H1 (cell line): ENCODE data around the gene S100A11. TPM values are rescaled to one million over a fixed set of nuclear protein-coding genes. Genes with fewer than 3 reads are reported as not detected.

ENCODE experiments used
- CTCF ChIA-PET: fragments of 300-600 bp; sonication (Branson Sonifier 250); formaldehyde crosslinking; loops from one replicate; lab custom pipeline; 2021; ENCODE audit not compliant: partially characterized antibody; lab: Charles Lee
- POLR2A ChIA-PET: fragments of 300-600 bp; sonication (Branson Sonifier 250); formaldehyde crosslinking; loops from one replicate; lab custom pipeline; 2021; ENCODE audit warnings: inconsistent platforms; ENCODE audit not compliant: partially characterized antibody; lab: Charles Lee
- DNase-seq, 2 experiments: peaks; one replicate each; pipeline versions ENCODE4 v3.0.0 to v3.0.0-alpha.2; 2010 to 2022; ENCODE audit warnings: low spot score in 2 of 2, low read depth in 1 of 2, mixed read lengths in 1 of 2
- FAIRE-seq: peaks from 2 replicates; lab custom pipeline; 2011; peaks lifted over from hg19 to GRCh38; lab: Jason Lieb, UNC
- H2AFZ ChIP-seq: 2 replicates; pipeline ENCODE4 v1.8.1; 2012; ENCODE audit warnings: low read length, inconsistent platforms
- H2AK5ac ChIP-seq: 2 replicates; pipeline ENCODE4 v1.6.1; 2013; ENCODE audit warnings: low read depth, low read length
- H2BK120ac ChIP-seq: replicated peaks from 2 replicates; pipeline ENCODE3; 2013; ENCODE audit warnings: low read depth, low read length, inconsistent platforms
- H2BK12ac ChIP-seq: 2 replicates; pipeline ENCODE4 v1.6.1; 2013; ENCODE audit warnings: low read depth, low read length
- H2BK15ac ChIP-seq: 2 replicates; pipeline ENCODE4 v1.6.1; 2013; ENCODE audit warnings: low read length
- H2BK20ac ChIP-seq: 2 replicates; pipeline ENCODE4 v1.6.1; 2013; ENCODE audit warnings: low read length
- H2BK5ac ChIP-seq: 2 replicates; pipeline ENCODE4 v1.6.1; 2013; ENCODE audit warnings: low read depth, low read length
- H3K14ac ChIP-seq: 2 replicates; pipeline ENCODE4 v1.6.1; 2013; ENCODE audit warnings: inconsistent platforms; ENCODE audit not compliant: insufficient read length
- H3K18ac ChIP-seq: 2 replicates; pipeline ENCODE4 v1.6.1; 2013; ENCODE audit warnings: low read length; ENCODE audit errors: extremely low read depth
- H3K23ac ChIP-seq: 2 replicates; pipeline ENCODE4 v1.6.1; 2013; ENCODE audit warnings: inconsistent platforms; ENCODE audit not compliant: insufficient read length
- H3K23me2 ChIP-seq: 2 replicates; pipeline ENCODE4 v1.6.1; 2013; ENCODE audit warnings: low read depth, low read length
- H3K27ac ChIP-seq: 2 replicates; pipeline ENCODE4 v1.6.1; 2011; ENCODE audit warnings: low read depth, low read length, inconsistent platforms
- H3K27me3 ChIP-seq, 4 experiments: replicated peaks in 1 of 4; 1 replicate in 1 of 4; 2 replicates in 3 of 4; pipeline versions ENCODE4 v1.6.1 to v1.8.1; 2011 to 2013; ENCODE audit warnings: low read length in 3 of 4, mild to moderate bottlenecking in 3 of 4, inconsistent platforms in 2 of 4, mixed read lengths in 2 of 4, moderate library complexity in 1 of 4; ENCODE audit not compliant: control insufficient read depth in 3 of 4, insufficient read depth in 3 of 4; ENCODE audit errors: extremely low read depth in 1 of 4
- H3K36me3 ChIP-seq, 4 experiments: 2 replicates each; pipeline versions ENCODE4 v1.6.1 to v1.8.1; 2011 to 2013; ENCODE audit warnings: mild to moderate bottlenecking in 4 of 4, low read length in 3 of 4, moderate library complexity in 2 of 4, control low read depth in 1 of 4, inconsistent platforms in 1 of 4; ENCODE audit not compliant: insufficient read depth in 4 of 4, control insufficient read depth in 2 of 4
- H3K4ac ChIP-seq: replicated peaks from 2 replicates; pipeline ENCODE3; 2013; ENCODE audit warnings: low read length, low read depth, mixed read lengths, inconsistent platforms; ENCODE audit not compliant: insufficient read length
- H3K4me1 ChIP-seq, 4 experiments: replicated peaks in 1 of 4; 1 replicate in 1 of 4; 2 replicates in 3 of 4; pipeline versions ENCODE4 v1.6.1 to v1.8.1; 2011 to 2013; ENCODE audit warnings: low read length in 3 of 4, inconsistent platforms in 2 of 4, mixed read lengths in 1 of 4; ENCODE audit not compliant: insufficient read depth in 4 of 4, control insufficient read depth in 3 of 4
- H3K4me2 ChIP-seq, 2 experiments: 2 replicates each; pipeline versions ENCODE4 v1.6.1 to v1.8.1; 2011 to 2013; ENCODE audit warnings: low read depth in 2 of 2, low read length in 2 of 2, control low read depth in 1 of 2, inconsistent platforms in 1 of 2, mild to moderate bottlenecking in 1 of 2; ENCODE audit not compliant: insufficient read depth in 1 of 2
- H3K4me3 ChIP-seq, 4 experiments: fragments of 200-600, 300-600 bp in 1 of 4; sonication (generic), shearing (Covaris generic), sonication (Bioruptor Twin) in 1 of 4; 2 replicates each; pipeline versions ENCODE4 v1.5.1 to v1.8.1; 2011 to 2016; ENCODE audit warnings: low read length in 4 of 4, low read depth in 3 of 4, control low read depth in 2 of 4, inconsistent platforms in 2 of 4, mild to moderate bottlenecking in 2 of 4, mixed read lengths in 1 of 4, moderate library complexity in 1 of 4; ENCODE audit not compliant: insufficient read depth in 2 of 4; ENCODE audit errors: extremely low read depth in 1 of 4
- H3K56ac ChIP-seq: replicated peaks from 2 replicates; pipeline ENCODE3; 2013; ENCODE audit warnings: low read depth, mild to moderate bottlenecking, mixed read lengths, low read length, inconsistent platforms; ENCODE audit not compliant: insufficient read length
- H3K79me1 ChIP-seq: 2 replicates; pipeline ENCODE4 v1.6.1; 2013; ENCODE audit warnings: low read depth, low read length, control low read depth
- H3K79me2 ChIP-seq, 2 experiments: 2 replicates each; pipeline versions ENCODE4 v1.6.1 to v1.8.1; 2012 to 2013; ENCODE audit warnings: low read length in 2 of 2, mild to moderate bottlenecking in 2 of 2, inconsistent platforms in 1 of 2; ENCODE audit not compliant: insufficient read depth in 2 of 2, control insufficient read depth in 1 of 2
- H3K9ac ChIP-seq, 4 experiments: replicated peaks in 1 of 4; 1 replicate in 1 of 4; 2 replicates in 3 of 4; pipeline versions ENCODE4 v1.6.1 to v1.8.1; 2011 to 2013; ENCODE audit warnings: low read depth in 3 of 4, low read length in 3 of 4, control low read depth in 2 of 4, mild to moderate bottlenecking in 2 of 4, moderate library complexity in 2 of 4, inconsistent platforms in 1 of 4; ENCODE audit errors: extremely low read depth in 1 of 4
- H3K9me3 ChIP-seq, 2 experiments: 2 replicates each; pipeline versions ENCODE4 v1.6.1 to v1.8.1; 2012 to 2013; ENCODE audit warnings: mild to moderate bottlenecking in 2 of 2, moderate library complexity in 2 of 2, control low read depth in 1 of 2, inconsistent platforms in 1 of 2, low read depth in 1 of 2, low read length in 1 of 2, mixed read lengths in 1 of 2; ENCODE audit not compliant: insufficient read depth in 2 of 2
- H4K20me1 ChIP-seq, 2 experiments: replicated peaks in 1 of 2; 2 replicates each; pipeline versions ENCODE3 to v1.8.1; 2011 to 2013; ENCODE audit warnings: inconsistent platforms in 2 of 2, low read length in 2 of 2, mild to moderate bottlenecking in 1 of 2; ENCODE audit not compliant: insufficient read depth in 2 of 2, control insufficient read depth in 1 of 2
- H4K5ac ChIP-seq: 2 replicates; pipeline ENCODE4 v1.6.1; 2013; ENCODE audit warnings: low read length, low read depth, mixed read lengths, inconsistent platforms; ENCODE audit not compliant: insufficient read length
- H4K8ac ChIP-seq: 2 replicates; pipeline ENCODE4 v1.8.0; 2013; ENCODE audit warnings: mild to moderate bottlenecking, moderate library complexity, low read length, inconsistent platforms; ENCODE audit not compliant: insufficient read depth; ENCODE audit errors: extremely low read depth
- H4K91ac ChIP-seq: replicated peaks from 2 replicates; pipeline ENCODE3; 2013; ENCODE audit warnings: low read length, mixed read lengths, inconsistent platforms; ENCODE audit not compliant: insufficient read length
- CEBPB ChIP-seq: IDR thresholded peaks from 2 replicates; pipeline ENCODE4 v1.6.1; 2012; ENCODE audit warnings: low read depth, low read length
- CHD1 ChIP-seq: IDR thresholded peaks from 2 replicates; pipeline ENCODE4 v1.6.1; 2012; ENCODE audit warnings: low read depth, low read length, improper control_type of control experiment
- CREB1 ChIP-seq: IDR thresholded peaks from 2 replicates; pipeline ENCODE4 v1.6.1; 2012; ENCODE audit warnings: inconsistent platforms
- CTBP2 ChIP-seq: IDR thresholded peaks from 2 replicates; pipeline ENCODE4 v1.7.0; 2011; ENCODE audit warnings: borderline replicate concordance, mild to moderate bottlenecking, moderate library complexity, mixed read lengths, low read length; ENCODE audit not compliant: insufficient read depth, insufficient read length
- KDM1A ChIP-seq: fragments of 200-600, 300-600 bp; sonication (generic); IDR thresholded peaks from 2 replicates; pipeline ENCODE4 v1.7.1; 2016; ENCODE audit warnings: mild to moderate bottlenecking, low read length, borderline replicate concordance
- KDM4A ChIP-seq: IDR thresholded peaks from one replicate; pipeline ENCODE4 v1.7.1; 2012; ENCODE audit warnings: low read depth, mild to moderate bottlenecking, moderate library complexity, low read length, inconsistent platforms; ENCODE audit not compliant: severe bottlenecking
- POLR2A ChIP-seq, 2 experiments: IDR thresholded peaks; 1 replicate in 1 of 2; 2 replicates in 1 of 2; pipeline ENCODE4 v1.6.1; 2011; ENCODE audit warnings: low read depth in 2 of 2, low read length in 2 of 2, mild to moderate bottlenecking in 2 of 2; ENCODE audit errors: control extremely low read depth in 1 of 2
- POLR2AphosphoS5 ChIP-seq: IDR thresholded peaks from 2 replicates; pipeline ENCODE4 v1.6.1; 2011; ENCODE audit warnings: low read depth, low read length
- RXRA ChIP-seq: IDR thresholded peaks from 2 replicates; pipeline ENCODE4 v1.6.1; 2011; ENCODE audit warnings: low read depth, mild to moderate bottlenecking, low read length, moderate library complexity; ENCODE audit not compliant: insufficient read depth
- TEAD4 ChIP-seq: IDR thresholded peaks from 2 replicates; pipeline ENCODE4 v1.6.1; 2012; ENCODE audit warnings: low read depth, low read length, inconsistent platforms, mixed read lengths
- WGBS, 2 experiments: shearing (Covaris generic) in 1 of 2; methylation state at CpG; one replicate each; pipeline versions ENCODE4 v1.1.6 to v1.1.7; 2013 to 2015; ENCODE audit warnings: low lambda C conversion rate in 2 of 2, mixed read lengths in 2 of 2, inconsistent platforms in 1 of 2, low coverage in 1 of 2, missing lambda C conversion rate in 1 of 2; ENCODE audit not compliant: insufficient replicate concordance in 2 of 2, insufficient coverage in 1 of 2, insufficient read length in 1 of 2; ENCODE audit errors: extremely low coverage in 1 of 2, missing lambda C conversion rate in 1 of 2; 5-methylcytosine and 5-hydroxymethylcytosine counted together
- polyA plus RNA-seq, 7 experiments: library from polyadenylated mRNA; depleted of rRNA in 3 of 7; stranded (reverse) in 5 of 7; unstranded in 2 of 7; fragments of >200 nt in 5 of 7; fragments of 200-250 nt in 2 of 7; gene quantifications; 1 replicate in 5 of 7; 2 replicates in 1 of 7; 4 replicates in 1 of 7; pipeline versions ENCODE4 v1.2.1 to v1.2.3, GENCODE V29; 2011 to 2013; ENCODE audit warnings: missing spikeins in 2 of 7, mixed read lengths in 2 of 7
- total RNA-seq: library from RNA; stranded (reverse); fragmentation: NEBNext Ultra II Directional; extraction: Animal tissue kit (Norgen Biotek cat#: 25700); gene quantifications from 2 replicates; pipeline ENCODE4 v1.2.1, GENCODE V29; 2021
- TF ChIP-seq, protein P1 (sequence below): IDR thresholded peaks from 2 replicates; pipeline ENCODE4 v1.6.1; 2012; ENCODE audit warnings: inconsistent platforms

S100A11 gene
- total and polyA plus RNA-seq, 2 of the 8 experiments (the other 6 are each of a cell fraction or from before 2014, with no cell fraction given) = 120 to 343 TPM

DNA sequence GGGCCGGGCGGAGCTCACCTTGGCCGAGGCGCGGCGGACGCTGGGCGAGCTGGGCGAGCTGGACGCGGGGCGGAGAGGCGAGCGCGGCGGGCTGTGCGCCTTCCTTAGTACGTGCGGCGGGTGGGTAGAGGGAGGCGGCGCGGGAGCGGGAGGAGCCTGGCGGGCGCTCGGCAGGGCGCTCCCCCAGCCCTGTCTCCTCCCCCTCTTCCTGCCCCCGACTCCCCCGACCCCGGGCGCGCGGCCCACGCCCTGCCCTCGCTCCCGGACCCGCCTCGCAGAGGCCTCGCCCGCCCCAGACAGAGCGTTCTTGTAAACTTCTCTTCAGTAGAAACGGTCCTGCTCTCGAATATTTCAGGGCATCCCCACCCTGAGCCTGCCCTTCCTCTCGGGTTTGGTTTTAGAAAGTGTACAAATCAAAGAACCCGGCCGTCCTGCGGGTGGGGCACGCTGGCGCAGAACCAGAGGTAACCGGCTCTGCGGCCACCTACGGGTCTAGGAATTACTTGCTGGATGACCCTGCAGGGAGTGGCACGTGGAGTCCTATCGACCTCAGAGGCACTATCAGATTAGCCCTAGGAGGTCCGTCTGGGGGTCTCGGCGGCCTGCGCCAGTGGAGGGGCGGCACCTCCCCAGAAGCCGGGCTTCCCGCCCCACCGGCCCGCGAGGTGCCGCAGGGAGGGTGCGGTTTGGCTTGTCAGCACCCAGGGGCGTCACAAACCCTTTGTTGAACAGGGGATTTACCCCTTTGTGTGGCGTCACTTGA, 42.9 kb downstream of the S100A11 start, which contains the start of gene S100A10:
TSS of gene S100A10 (minus strand) at position 126 of the 763 bp plus-strand sequence. CDS start 7,629 bp downstream, outside the sequence.
- no peak within 1 kb of the TSS for H2BK120ac ChIP-seq
- peak within 1 kb of the TSS; percentile 92; the same call in 1 of the 2 replicates for H2BK20ac ChIP-seq
- H3K18ac ChIP-seq = peak within 1 kb of the TSS; percentile 98
- H2AK5ac ChIP-seq = peak within 1 kb of the TSS; percentile 24
- FAIRE-seq (no peak), DNase-seq (peak in 1 of 2 experiments; percentile 73)
- peak within 1 kb of the TSS; percentile 93 for H3K4ac ChIP-seq
- peaks cover 0 to 2% of the 10 kb centered on the region in 2 experiments for H4K20me1 ChIP-seq
- peaks cover 6% of the 10 kb centered on the region for H3K79me1 ChIP-seq
- peak within 1 kb of the TSS; percentile 96 for H4K91ac ChIP-seq
- H3K4me2 ChIP-seq = peak within 1 kb of the TSS; percentile 87 to 96
- H2BK5ac ChIP-seq = peak within 1 kb of the TSS; percentile 8
- H3K9me3 ChIP-seq = no peaks in the 10 kb centered on the region
- WGBS, 2 experiments = 2% methylated on average over 28 of the region's 69 CpGs; no CpG with 5 or more reads in 1 of the 2 experiments
- POLR2A ChIA-PET = interaction anchor here (0.9 to 1.5 kb wide), 6 partner anchors 10 to 154 kb away, joined by 3 to 4 read pairs (median 4); partner anchors contain the start of genes C2CD4D, S100A11 and THEM4
- H3K9ac ChIP-seq = peak within 1 kb of the TSS; percentile 55 to 88 (median 68)
- peak within 1 kb of the TSS; percentile 69 to 90 (median 76) for H3K4me3 ChIP-seq
- peaks cover 2 to 31% of the 10 kb centered on the region in 2 experiments; a peak in 3 of 4 replicates for H3K79me2 ChIP-seq
- peak within 1 kb of the TSS; percentile 47 for H3K56ac ChIP-seq
- H2BK15ac ChIP-seq = peak within 1 kb of the TSS; percentile 85
- no peaks in the 10 kb centered on the region for H3K36me3 ChIP-seq
- H4K8ac ChIP-seq = peak within 1 kb of the TSS; percentile 94
- H4K5ac ChIP-seq = peak within 1 kb of the TSS; percentile 65
- peak within 1 kb of the TSS; percentile 96 for H2BK12ac ChIP-seq
- H3K27me3 ChIP-seq = peaks cover 0 to 13% (median 6%) of the 10 kb centered on the region in 4 experiments; a peak in 4 of 7 replicates
- peaks cover 3 to 27% (median 11%) of the 10 kb centered on the region in 4 experiments for H3K4me1 ChIP-seq
- peaks cover 14% of the 10 kb centered on the region for H3K23me2 ChIP-seq
- H2AFZ ChIP-seq = peak within 1 kb of the TSS; percentile 43; the same call in 1 of the 2 replicates
- CTCF ChIA-PET = interaction anchor here (0.6 to 31.0 kb wide), 7 partner anchors 11 to 192 kb away, joined by 3 to 553 read pairs (median 24); no protein-coding TSS in a partner anchor
- H3K27ac ChIP-seq = peak within 1 kb of the TSS; percentile 21; the same call in 1 of the 2 replicates
- H3K14ac ChIP-seq = no peak within 1 kb of the TSS
- H3K23ac ChIP-seq = no peak within 1 kb of the TSS
- TF ChIP-seq CREB1 (no peak), CTBP2 (no peak), CHD1 (no peak), POLR2AphosphoS5 (peak; percentile 51; the same call in 1 of the 2 replicates), POLR2A (IDR thresholded peaks at IDR 0.05; ENCODE audit: control extremely low read depth in 1 of 2, low read depth in 2 of 2, low read length in 2 of 2) (peak in 1 of 2 experiments; percentile 42; a peak in 2 of 3 replicates), RXRA (no peak), KDM1A (no peak), KDM4A (peak; percentile 90), CEBPB (no peak), TEAD4 (no peak)
- TF ChIP-seq, protein P1, sequence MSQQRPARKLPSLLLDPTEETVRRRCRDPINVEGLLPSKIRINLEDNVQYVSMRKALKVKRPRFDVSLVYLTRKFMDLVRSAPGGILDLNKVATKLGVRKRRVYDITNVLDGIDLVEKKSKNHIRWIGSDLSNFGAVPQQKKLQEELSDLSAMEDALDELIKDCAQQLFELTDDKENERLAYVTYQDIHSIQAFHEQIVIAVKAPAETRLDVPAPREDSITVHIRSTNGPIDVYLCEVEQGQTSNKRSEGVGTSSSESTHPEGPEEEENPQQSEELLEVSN = peak; percentile 54; the same call in 1 of the 2 replicates
